IPS-15b (cell line): ENCODE results near the gene UBE2D1.

ENCODE experiments used
- H3K27me3 ChIP-seq: one replicate; pipeline ENCODE4 v1.6.1; 2013; ENCODE audit warnings: low read length; ENCODE audit not compliant: control insufficient read depth, insufficient read depth
- H3K36me3 ChIP-seq: one replicate; pipeline ENCODE4 v1.6.1; 2013; ENCODE audit warnings: low read length; ENCODE audit not compliant: control insufficient read depth, insufficient read depth
- H3K4me1 ChIP-seq: one replicate; pipeline ENCODE4 v1.6.1; 2013; ENCODE audit warnings: mild to moderate bottlenecking, low read length; ENCODE audit not compliant: control insufficient read depth, insufficient read depth
- H3K4me3 ChIP-seq: one replicate; pipeline ENCODE4 v1.5.1; 2013; ENCODE audit warnings: low read depth, low read length
- H3K9ac ChIP-seq: one replicate; pipeline ENCODE4 v1.6.1; 2013; ENCODE audit warnings: low read depth, mild to moderate bottlenecking, low read length
- H3K9me3 ChIP-seq: one replicate; pipeline ENCODE4 v1.6.1; 2013; ENCODE audit warnings: mild to moderate bottlenecking, low read length; ENCODE audit not compliant: control insufficient read depth, insufficient read depth

UBE2D1 gene

DNA sequence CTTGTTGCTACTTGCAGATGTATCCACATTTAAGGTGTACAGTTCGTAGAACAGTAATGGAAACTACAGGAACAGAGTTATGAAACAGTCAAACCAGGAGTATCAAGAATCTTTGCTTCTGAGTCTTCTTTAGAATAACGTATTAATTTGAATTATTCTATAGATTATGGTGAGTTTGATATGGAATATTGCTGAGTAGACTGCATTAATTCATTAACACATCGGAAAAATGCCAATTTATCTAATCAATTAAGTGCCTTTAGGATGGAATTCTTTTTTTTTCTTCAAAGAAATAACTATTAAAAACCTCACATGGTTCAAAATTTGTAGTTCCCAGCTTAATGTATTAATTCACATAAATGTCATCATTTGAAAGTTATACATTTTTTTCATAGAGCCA is 54.2 kb downstream of the UBE2D1 start:
- no peaks in the 10 kb centered on the region for H3K4me1 ChIP-seq
- peaks cover 2% of the 10 kb centered on the region for H3K36me3 ChIP-seq
- no peak overlapping the region for H3K4me3 ChIP-seq
- H3K9ac ChIP-seq = no peak overlapping the region
- H3K27me3 ChIP-seq = no peaks in the 10 kb centered on the region
- no peaks in the 10 kb centered on the region for H3K9me3 ChIP-seq

DNA sequence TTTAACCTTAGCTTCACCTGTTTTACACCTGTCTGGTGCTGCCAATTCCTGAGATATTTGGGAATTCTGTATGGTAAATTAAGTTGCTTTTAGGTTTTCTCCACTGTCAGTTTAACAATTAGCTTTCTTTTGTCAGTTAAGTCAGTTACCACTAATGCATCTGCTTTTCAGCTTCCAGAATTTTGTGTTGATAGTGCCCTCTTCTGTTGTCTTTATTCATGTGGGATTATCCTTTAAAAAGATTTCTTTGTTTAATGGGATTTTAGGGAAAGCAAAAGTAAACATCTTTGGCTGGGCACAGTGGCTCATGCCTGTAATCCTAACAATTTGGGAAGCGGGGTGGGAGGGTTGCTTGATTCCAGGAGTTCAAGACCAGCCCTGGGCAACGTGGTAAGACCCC is 58.5 kb downstream of the UBE2D1 start:
- H3K9ac ChIP-seq = no peak overlapping the region
- H3K4me3 ChIP-seq = no peak overlapping the region
- H3K36me3 ChIP-seq = peaks cover 3% of the 10 kb centered on the region
- no peaks in the 10 kb centered on the region for H3K9me3 ChIP-seq
- H3K27me3 ChIP-seq = no peaks in the 10 kb centered on the region
- H3K4me1 ChIP-seq = no peaks in the 10 kb centered on the region

DNA sequence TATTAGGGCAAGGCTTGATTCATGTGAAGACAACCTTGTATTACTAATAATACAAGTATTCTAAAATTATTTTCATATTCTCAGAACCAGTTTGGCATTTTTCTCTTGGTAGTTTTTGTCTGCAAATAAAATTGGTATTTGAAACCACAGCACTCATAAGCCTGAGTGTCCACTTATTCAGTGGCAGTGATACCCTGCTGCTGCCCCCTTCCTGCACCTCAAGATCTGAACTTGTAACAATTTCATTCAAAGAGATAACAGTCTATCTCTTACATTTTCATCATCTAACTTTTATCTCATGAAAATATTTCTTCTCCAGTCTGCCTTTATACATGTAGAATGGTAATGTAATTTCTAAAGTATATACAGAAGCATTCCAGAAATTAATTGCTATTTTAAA is 59.7 kb downstream of the UBE2D1 start:
- H3K9me3 ChIP-seq = no peaks in the 10 kb centered on the region
- no peak overlapping the region for H3K4me3 ChIP-seq
- H3K4me1 ChIP-seq = no peaks in the 10 kb centered on the region
- no peak overlapping the region for H3K9ac ChIP-seq
- no peaks in the 10 kb centered on the region for H3K27me3 ChIP-seq
- peaks cover 3% of the 10 kb centered on the region for H3K36me3 ChIP-seq

DNA sequence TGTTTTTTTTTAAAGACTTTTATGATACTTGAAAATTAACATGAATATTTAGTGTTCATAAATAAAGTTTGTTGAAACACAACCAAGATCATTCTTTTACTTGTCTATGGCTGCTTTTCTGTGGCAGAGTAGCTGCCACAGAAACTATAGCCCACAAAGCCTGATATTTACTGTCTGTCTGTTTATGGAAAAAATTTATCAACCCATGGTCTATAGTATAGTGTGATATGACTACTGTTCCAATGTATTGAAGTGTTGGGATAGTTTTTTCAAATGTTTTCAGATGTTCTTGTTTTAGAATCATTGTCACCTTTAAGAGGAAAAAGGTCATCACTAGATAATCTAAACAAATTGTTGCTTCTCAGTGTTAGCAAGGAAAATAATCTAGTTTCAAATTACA is 61.3 kb downstream of the UBE2D1 start:
- H3K4me3 ChIP-seq = no peak overlapping the region
- no peaks in the 10 kb centered on the region for H3K27me3 ChIP-seq
- H3K36me3 ChIP-seq = peaks cover 3% of the 10 kb centered on the region
- no peak overlapping the region for H3K9ac ChIP-seq
- H3K4me1 ChIP-seq = no peaks in the 10 kb centered on the region
- no peaks in the 10 kb centered on the region for H3K9me3 ChIP-seq

DNA sequence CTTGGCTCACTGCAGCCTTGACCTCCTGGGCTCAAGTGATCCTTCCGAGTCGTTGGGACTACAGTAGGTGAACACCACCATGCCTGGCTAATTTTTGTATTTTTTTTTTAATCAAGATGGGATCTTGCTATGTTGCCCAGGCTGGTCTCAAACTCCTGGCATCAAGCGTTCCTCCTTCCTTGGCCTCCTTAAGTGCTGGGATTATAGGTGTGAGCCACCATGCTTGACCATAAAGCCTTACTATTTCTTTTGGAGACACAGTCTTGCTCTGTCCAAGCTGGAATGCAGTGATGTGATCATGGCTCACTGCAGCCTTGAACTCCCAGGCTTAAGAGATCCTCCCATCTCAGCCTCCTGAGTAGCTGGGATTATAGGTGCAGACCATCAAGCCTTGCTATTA is 63.0 kb downstream of the UBE2D1 start:
- Histone ChIP-seq H3K36me3 (peaks cover 3% of the 10 kb centered on the region), H3K4me1 (no peaks in the 10 kb centered on the region), H3K27me3 (no peaks in the 10 kb centered on the region), H3K9me3 (no peaks in the 10 kb centered on the region), H3K9ac (no peak overlapping the region), H3K4me3 (no peak overlapping the region)

DNA sequence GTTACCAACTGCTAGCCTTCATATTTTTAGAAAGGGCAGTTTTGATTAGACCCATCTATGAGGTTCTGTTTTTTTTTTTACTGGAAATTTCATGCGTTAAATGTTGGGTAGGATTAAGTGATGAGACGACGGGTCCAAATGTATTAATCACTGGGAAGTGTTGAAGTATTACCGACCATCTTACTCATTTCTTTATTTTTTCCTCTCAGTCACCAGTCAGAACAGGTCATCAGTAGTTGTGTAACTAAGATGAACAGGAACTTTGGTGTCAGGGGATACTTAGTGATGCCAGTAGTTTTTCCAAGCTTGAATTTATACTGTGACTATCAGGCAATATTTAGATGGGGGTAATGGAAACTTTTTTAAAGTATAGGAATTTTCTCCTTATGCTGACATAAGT is 64.6 kb downstream of the UBE2D1 start:
- H3K27me3 ChIP-seq = no peaks in the 10 kb centered on the region
- no peak overlapping the region for H3K4me3 ChIP-seq
- no peaks in the 10 kb centered on the region for H3K4me1 ChIP-seq
- no peaks in the 10 kb centered on the region for H3K36me3 ChIP-seq
- H3K9ac ChIP-seq = no peak overlapping the region
- H3K9me3 ChIP-seq = no peaks in the 10 kb centered on the region

DNA sequence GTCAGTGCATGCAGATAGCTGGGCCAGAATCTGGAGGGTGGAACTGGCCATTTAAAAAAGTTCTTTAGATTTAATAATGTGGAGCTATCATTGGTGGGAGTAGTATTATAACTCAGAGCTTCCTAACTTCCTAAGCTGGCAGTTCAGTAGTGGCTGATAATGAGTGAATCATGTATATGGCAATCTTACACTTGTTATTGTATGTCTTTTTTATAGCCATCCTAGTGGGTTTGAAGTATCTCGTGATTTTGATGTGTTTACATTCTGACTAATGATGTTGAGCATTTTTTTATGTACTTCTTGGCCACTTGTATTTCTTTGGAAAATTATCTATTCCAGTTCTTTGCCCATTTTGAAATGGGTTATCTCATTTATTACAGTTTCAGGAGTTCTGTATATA is 65.8 kb downstream of the UBE2D1 start:
- H3K9ac ChIP-seq = no peak overlapping the region
- H3K4me3 ChIP-seq = no peak overlapping the region
- no peaks in the 10 kb centered on the region for H3K36me3 ChIP-seq
- no peaks in the 10 kb centered on the region for H3K4me1 ChIP-seq
- H3K9me3 ChIP-seq = no peaks in the 10 kb centered on the region
- H3K27me3 ChIP-seq = no peaks in the 10 kb centered on the region

DNA sequence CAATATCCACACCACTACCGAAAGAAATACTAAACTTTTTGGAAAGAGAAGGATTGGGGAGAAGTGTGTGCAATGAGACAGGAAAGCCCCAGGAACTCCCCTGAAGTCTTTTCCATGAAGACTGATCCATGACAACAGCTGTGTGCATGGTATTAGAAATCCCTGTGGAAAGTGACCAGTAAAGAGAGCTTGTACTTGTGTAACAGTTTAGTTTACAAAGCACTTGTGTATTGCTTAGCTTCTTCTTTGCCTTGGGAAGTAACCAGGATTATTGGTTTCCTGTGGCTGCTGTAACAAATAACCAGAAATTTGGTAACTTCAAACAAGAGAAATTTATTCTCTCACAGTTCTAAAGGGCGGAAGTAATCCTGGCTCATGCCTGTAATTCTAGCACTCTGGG is 69.2 kb downstream of the UBE2D1 start:
- Histone ChIP-seq H3K4me3 (no peak overlapping the region), H3K9me3 (no peaks in the 10 kb centered on the region), H3K36me3 (no peaks in the 10 kb centered on the region), H3K9ac (no peak overlapping the region), H3K4me1 (no peaks in the 10 kb centered on the region), H3K27me3 (no peaks in the 10 kb centered on the region)

DNA sequence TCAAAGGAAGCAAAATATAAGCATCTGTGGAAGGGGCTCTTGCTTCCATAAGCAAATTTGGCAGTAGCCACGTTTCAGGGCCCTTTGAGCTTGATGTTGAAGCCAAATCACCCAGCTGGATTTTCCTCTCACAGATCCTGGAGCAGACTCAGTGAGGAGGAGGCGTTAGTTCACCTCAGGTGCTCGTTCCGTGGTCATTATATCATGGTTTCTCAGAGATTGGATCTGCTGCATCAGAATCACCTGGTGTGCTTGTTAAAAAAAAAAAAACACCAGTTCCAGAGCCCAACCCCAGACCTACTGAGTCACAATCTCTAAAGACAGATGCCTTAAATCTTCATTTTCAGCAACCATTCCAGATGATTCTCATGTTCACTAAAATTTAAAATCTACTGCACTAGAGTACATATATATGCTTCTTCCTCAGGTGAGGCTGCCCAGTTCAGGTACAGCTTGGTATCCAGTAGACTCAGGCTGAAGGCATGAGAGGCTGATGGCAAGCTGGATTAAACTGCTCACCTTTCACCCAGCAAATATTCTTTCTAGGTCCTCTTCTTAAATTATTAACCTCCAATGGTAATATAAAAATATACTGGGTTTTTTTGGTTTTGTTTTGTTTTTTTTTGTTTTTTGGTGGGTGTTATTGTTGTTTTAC is 75.3 kb downstream of the UBE2D1 start:
- Histone ChIP-seq H3K4me3 (no peak overlapping the region), H3K4me1 (peaks cover 9% of the 10 kb centered on the region), H3K36me3 (no peaks in the 10 kb centered on the region), H3K27me3 (no peaks in the 10 kb centered on the region), H3K9ac (no peak overlapping the region), H3K9me3 (no peaks in the 10 kb centered on the region)

DNA sequence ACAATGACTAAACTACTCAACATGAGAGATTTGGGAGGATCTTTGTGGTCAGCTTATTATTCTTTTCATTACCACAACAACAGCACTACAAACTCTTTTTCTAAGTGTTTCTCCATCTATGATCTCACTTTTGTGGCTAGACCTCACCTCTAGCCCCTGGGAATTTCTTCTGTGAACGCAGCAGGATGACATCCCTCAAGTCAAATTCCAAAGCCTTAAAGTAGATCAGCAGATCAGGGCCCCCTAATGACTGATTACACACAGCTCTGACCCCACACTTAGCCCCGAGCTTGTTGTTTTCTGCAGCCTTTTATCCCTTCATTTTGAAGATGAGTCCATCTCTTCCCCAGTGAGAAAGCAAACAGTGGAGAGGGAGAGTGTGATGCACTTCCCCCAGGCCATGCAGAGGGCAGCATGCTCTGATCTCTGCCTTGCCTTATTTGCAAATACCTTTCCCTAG is 77.7 kb downstream of the UBE2D1 start:
- no peak overlapping the region for H3K4me3 ChIP-seq
- H3K9me3 ChIP-seq = no peaks in the 10 kb centered on the region
- no peak overlapping the region for H3K9ac ChIP-seq
- no peaks in the 10 kb centered on the region for H3K27me3 ChIP-seq
- H3K36me3 ChIP-seq = no peaks in the 10 kb centered on the region
- H3K4me1 ChIP-seq = peaks cover 9% of the 10 kb centered on the region

DNA sequence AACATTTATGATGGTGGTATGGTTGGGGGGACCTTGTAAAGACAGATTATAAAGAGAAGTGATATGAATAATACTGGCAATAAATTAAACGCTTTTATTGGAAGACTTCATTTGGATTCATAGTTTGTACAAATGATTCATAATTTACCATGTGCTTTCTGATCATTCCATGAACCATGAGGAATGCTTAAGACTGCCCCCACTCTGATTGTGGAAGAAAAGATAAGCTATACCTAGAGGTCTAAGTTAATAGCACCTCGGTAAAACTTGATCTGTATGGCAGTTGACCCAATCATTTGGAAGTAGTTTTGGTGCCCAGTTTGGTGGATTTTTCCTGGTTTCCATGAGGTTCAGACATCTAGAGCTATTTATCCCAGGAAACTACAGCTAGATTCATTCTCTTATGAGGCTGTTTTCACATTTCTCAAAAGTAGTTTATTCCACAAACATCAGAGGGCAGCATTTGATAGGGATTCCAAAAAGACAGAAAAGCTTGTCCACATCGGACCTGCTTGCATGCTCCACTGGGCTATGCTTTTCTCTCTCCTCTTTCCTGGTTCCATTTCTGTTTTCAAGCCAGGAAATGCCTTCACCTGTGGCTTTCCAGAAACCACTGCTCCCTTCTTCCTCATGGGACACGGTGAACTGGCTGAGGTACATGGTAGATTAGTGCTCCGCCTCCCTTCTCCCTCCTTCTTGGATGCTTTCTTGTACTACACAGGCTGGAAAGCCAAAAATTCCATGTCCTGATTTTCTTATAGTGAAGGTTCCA is 79.7 kb downstream of the UBE2D1 start:
- H3K9me3 ChIP-seq = no peaks in the 10 kb centered on the region
- H3K27me3 ChIP-seq = no peaks in the 10 kb centered on the region
- no peak overlapping the region for H3K4me3 ChIP-seq
- no peaks in the 10 kb centered on the region for H3K36me3 ChIP-seq
- H3K4me1 ChIP-seq = peaks cover 9% of the 10 kb centered on the region
- no peak overlapping the region for H3K9ac ChIP-seq

DNA sequence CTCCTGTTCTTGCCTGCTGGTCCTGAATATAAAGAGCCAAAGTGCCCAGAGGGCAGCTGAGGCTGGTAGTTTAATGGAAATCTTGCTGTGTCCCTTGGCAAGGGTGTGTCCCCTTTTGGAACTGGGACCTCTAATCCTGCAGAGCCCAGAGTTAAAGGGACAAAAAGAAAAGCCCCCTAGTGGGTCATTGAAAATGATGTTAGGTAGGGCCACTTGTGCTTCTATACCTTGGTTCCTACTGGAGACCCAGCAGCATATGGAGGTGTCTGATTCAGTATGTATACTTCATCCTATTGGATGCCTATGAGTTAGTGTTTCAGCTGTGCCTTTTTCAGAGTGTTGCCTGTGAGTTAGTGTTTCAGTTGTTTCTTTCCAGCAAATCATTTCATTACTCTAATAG is 81.0 kb downstream of the UBE2D1 start:
- Histone ChIP-seq H3K36me3 (no peaks in the 10 kb centered on the region), H3K9me3 (no peaks in the 10 kb centered on the region), H3K27me3 (no peaks in the 10 kb centered on the region), H3K4me3 (no peak overlapping the region), H3K9ac (no peak overlapping the region), H3K4me1 (peaks cover 9% of the 10 kb centered on the region)
